Astrocyte of the spinal cord (primary cell): ENCODE results near the gene CABP1.

Source experiments
- DNase-seq: peaks from one replicate; pipeline ENCODE4 v3.0.0; 2011; ENCODE audit warnings: low read depth, low spot score
- H3K4me3 ChIP-seq: 2 replicates; pipeline ENCODE4 v1.5.1; 2011; ENCODE audit warnings: low read depth, mild to moderate bottlenecking, low read length, moderate library complexity
- in situ Hi-C: cut with HindIII; loops from 2 replicates; pipeline ENCODE4 v1.10.0; 2017; ENCODE audit warnings: low sequenced_read_pairs
- TF ChIP-seq, protein P1 (sequence below): IDR thresholded peaks from 2 replicates; pipeline ENCODE4 v1.5.1; 2012; ENCODE audit warnings: low read depth, mild to moderate bottlenecking, low read length, inconsistent platforms

Gene CABP1

DNA sequence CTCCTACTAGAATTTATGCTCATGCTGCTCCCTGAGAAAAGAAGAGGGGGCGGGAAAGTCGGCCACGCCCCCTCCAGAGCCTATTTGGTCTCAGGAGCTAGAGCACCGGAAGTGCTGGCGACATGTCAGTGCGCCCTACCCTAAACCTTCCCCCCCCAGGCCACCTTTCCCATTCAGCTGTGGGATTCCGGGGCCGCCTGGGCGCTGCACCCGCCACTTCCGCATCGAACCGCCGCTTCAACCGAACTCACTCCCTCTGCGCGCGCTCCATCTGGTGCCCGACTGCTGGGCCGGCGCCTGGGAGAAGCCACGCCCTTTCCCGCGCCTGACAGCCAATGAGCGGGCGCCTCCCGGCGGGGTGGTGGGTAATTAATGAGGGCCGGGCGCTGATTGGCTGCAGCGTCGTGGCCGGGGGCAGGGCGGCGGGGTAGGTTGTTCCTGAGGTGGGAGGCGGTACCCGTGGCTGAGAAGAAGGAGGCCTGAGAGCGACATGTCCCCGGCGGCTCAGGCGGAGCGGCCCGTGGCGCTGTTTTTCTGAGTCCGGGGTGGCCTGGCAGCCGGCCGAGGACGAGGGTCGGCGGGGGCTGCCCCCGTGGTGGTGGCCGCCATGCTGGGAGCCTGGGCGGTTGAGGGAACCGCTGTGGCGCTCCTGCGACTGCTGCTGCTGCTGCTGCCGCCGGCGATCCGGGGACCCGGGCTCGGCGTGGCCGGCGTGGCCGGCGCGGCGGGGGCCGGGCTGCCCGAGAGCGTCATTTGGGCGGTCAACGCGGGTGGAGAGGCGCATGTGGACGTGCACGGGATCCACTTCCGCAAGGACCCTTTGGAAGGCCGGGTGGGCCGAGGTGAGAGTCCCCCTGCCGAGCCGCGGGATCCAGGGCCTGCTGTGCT is 46.5 kb downstream of the CABP1 start, which contains the start of gene MLEC:
MLEC (plus strand) TSS at position 460 of the 888 bp plus-strand sequence; CDS start at position 608, 148 bp downstream.
- in situ Hi-C loops = no loop called here

GRCh38 chr12:120687578-120688289 is 47.3 kb downstream of the CABP1 start:
- in situ Hi-C loops = no loop called here
- peak overlapping the region; percentile 70 for H3K4me3 ChIP-seq
- DNase-seq = no peak
- TF ChIP-seq, protein P1, sequence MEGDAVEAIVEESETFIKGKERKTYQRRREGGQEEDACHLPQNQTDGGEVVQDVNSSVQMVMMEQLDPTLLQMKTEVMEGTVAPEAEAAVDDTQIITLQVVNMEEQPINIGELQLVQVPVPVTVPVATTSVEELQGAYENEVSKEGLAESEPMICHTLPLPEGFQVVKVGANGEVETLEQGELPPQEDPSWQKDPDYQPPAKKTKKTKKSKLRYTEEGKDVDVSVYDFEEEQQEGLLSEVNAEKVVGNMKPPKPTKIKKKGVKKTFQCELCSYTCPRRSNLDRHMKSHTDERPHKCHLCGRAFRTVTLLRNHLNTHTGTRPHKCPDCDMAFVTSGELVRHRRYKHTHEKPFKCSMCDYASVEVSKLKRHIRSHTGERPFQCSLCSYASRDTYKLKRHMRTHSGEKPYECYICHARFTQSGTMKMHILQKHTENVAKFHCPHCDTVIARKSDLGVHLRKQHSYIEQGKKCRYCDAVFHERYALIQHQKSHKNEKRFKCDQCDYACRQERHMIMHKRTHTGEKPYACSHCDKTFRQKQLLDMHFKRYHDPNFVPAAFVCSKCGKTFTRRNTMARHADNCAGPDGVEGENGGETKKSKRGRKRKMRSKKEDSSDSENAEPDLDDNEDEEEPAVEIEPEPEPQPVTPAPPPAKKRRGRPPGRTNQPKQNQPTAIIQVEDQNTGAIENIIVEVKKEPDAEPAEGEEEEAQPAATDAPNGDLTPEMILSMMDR = no peak

More for the DNA sequence above, 46.5 kb downstream of the CABP1 start, which contains the start of gene MLEC:
- TF ChIP-seq, protein P1 = no peak
- peak within 1 kb of the TSS; percentile 70 for H3K4me3 ChIP-seq
- peak; percentile 98 for DNase-seq

DNA sequence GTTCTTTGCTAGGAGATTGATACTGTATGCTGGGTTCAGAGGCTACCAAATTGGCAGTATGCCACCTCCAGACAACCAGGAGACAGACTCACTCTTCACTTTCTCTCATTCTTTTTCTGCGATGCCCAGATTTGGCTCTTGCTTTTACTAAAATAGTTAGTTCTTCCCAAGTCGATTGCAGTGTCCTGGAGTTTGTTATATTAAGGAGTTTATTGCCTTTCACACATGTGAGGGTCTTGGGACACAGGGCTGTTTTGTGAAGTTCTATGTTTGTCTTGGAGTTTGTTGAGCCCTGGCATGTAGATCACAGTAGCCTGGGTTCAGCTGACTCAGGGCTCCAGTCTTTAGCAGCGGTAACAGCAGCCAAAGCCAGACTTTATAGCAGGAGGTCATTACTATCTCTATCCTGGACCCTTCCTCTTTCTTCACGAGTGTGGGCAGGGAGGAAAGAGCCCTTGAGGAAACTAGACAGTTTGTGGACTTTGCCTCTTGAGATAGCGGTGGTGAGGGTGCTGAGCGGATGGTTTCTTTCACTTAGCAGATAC is 48.2 kb downstream of the CABP1 start:
- in situ Hi-C loops = no loop called here
- H3K4me3 ChIP-seq = peak overlapping the region; percentile 70
- DNase-seq = peak; percentile 56
- TF ChIP-seq, protein P1 = no peak

DNA sequence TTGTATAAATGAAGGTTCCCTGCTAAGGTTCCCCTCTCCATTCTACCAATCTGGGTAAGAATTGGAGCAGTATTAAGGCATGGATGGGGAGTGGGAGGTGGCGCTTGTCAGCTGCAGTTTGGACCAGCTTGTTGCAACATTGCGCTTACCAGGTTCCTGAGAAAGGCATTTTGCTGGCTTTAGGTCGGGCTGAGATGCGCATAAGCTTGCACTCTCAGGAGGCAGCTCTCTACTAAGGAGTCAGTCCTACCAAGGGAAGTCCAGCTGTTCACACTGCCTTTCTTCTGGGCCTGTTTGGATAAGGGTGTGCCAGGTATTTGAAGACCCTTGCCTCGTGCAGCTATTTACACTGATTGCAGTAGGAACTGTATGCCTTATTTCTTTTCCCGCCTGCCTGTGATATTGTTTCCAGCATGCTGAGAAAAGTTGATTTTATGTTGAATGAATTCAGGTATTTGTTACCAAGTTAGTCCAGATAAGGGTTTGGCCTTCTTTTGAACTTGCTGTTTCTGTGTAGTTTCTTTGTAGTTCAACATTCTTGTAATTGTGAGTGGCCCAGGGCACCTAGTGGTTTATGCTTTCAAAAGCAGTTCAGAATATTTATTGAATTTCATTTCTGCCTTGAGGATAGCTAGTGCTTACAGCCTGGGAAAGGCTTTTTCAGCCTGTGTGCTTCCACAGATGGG is 49.1 kb downstream of the CABP1 start:
- TF ChIP-seq, protein P1 = no peak
- H3K4me3 ChIP-seq = peak overlapping the region; percentile 70
- in situ Hi-C loops = no loop called here
- DNase-seq = no peak

DNA sequence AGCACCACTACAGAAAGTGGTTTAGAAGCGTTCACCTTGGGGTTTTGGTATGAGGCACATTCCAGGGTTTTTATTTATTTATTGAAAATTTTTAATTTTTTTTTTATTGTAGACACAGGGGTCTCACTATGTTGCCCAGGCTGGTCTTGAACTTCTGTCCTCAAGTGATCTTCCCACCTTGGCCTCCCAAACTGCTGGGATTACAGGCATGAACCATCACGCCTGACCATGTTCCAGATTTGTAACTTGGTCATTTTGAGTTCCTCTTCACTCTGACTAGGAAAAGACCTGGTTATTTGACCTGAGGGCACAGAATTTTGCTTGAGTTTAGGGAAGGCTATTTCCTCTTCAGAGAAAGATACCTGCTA is 49.6 kb downstream of the CABP1 start:
- in situ Hi-C loops = no loop called here
- H3K4me3 ChIP-seq = no peak overlapping the region
- TF ChIP-seq, protein P1 = no peak
- no peak for DNase-seq

- in situ Hi-C loops = no loop called here
- no peak overlapping the region for H3K4me3 ChIP-seq
- TF ChIP-seq, protein P1 = no peak
- DNase-seq = no peak
Measured at GRCh38 chr12:120690978-120691377, 50.6 kb downstream of the CABP1 start.
